HG02884 (cell line): ENCODE data around the gene ZNF689.
A peak's percentile ranks its signal among the peaks of the same experiment; 100 is the strongest.
"Not testable (repeated sequence)": the region's sequence is repeated elsewhere in the genome, so short reads cannot be mapped to it uniquely, and the experiment has no call there.

Experiments
- ATAC-seq: cut with Tn5 transposase; IDR thresholded peaks from one replicate; pipeline ENCODE4 v1.9.1; 2021; ENCODE audit warnings: mild to moderate bottlenecking, moderate library complexity; ENCODE audit not compliant: unreplicated experiment

Gene ZNF689

DNA sequence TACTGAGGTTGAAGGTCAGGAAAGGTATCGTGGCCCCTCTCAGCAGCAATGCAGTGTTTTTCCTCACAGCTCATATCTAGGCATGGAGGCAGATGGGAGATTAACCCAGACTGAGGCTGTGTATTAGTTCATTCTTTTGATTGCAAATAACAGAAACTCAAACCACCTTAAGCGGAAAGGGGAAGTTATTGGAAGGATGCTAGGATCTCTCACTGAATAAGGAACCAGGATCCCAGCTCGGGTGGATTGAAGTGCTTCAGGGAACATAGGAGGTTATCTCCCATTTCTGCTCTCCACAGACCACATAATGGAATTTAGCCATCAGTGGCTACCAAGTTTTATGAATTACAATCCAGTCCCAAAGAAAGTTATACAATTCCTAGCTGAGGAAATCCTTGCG is 8.2 kb downstream of the ZNF689 start:
- no peak for ATAC-seq

DNA sequence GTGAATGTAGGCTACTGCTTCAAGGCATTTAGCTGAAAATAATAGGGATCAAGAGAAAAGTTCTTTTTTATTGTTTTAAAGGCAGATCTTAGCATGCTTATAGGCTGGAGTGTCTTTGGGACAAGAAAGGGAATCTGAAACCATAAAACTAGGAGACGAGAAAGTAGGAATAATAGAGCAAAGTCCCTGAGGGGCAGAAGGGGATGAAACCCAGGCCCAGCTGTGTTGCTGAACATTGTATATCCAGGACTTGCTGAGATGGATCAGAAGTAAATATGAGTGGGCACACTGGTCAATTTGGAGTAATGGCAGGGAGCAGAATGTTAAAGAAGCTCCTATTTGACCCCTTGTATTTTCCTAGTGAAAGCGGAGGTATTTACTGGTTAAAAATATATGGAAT is 9.3 kb downstream of the ZNF689 start:
- no peak for ATAC-seq

DNA sequence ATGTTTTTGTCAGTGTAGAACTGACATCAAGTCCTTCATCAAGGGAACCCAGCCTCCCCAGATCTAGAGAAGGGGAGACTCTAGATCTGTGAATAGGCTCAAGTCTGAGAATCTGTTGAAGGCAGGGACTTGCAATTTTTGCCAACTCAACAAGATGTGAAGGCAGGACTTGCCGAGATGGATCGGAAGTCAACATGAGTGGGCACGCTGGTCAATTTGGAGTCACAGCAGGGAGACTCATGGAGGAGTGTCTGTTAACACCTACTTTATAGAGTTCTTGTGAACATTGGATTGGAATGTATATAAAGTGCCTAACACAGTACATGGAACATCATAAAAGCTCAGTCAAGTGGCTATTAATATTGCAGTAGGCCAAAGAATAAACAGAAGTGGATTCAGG is 10.0 kb downstream of the ZNF689 start:
- no peak for ATAC-seq

DNA sequence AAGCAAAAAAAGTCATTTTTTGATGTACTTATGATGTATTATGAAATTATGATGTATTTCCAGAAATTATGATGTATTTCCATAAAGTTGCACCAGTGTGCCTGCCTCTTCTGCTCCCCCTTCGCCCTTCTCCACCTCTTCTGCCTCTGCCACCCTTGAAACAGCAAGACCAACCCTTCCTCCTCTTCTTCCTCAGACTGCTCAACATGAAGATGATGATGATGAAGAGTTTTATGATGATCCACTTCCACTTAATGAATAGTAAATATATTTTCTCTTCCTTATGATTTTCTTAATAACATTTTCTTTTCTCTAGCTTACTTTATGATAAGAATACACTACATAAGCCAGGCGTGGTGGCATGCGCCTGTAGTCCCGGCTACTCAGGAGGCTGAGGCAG is 17.3 kb downstream of the ZNF689 start:
- no peak for ATAC-seq

DNA sequence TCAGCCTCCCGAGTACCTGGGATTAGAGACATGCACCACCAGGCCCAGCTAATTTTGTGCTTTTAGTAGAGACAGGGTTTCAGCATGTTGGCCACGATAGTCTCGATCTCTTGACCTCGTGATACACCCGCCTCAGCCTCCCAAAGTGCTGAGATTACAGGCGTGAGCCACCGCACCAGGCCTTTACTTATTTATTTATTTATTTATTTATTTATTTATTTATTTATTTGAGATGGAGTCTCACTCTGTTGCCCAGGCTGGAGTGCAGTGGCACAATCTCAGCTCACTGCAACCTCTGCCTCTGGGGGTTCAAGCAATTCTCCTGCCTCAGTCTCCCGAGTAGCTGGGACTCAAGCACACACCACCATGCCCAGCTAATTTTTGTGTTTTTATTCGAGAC is 19.3 kb downstream of the ZNF689 start:
- not testable (repeated sequence) for ATAC-seq

DNA sequence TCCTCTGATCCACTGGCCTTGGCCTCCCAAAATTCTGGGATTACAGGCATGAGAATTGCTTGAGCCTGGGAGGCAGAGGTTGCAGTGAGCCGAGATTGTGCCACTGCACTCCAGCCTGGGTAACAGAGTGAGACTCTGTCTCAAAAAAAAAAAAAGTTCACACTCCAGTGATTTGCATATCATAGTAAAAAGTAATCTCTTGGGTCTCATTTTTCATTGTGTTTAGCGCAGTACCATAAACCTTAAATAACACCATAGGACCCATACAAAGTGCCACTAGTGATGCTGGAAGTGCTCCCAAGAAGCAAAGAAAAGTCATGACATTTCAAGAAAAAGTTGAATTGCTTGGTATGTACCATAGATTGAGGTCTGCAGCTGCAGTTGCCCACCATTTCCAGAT is 20.6 kb downstream of the ZNF689 start:
- not testable (repeated sequence) for ATAC-seq

DNA sequence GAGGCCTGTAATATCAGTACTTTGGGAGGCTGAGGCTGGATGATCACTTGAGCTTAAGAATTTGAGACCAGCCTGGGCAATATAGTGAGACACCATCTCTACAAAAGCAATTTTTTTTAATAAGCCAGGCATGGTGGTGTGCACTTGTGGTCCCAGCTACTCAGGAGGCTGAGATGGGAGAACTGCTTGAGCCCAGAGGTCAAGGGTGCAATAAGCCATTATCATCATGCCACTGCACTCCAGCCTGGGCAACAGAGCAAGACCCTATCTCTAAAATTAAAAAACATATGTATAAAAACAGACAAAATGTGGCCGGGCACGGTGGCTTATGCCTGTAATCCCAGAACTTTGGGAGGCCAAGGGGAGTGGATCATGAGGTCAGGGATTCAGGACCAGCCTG is 21.5 kb downstream of the ZNF689 start:
- ATAC-seq, result no peak

DNA sequence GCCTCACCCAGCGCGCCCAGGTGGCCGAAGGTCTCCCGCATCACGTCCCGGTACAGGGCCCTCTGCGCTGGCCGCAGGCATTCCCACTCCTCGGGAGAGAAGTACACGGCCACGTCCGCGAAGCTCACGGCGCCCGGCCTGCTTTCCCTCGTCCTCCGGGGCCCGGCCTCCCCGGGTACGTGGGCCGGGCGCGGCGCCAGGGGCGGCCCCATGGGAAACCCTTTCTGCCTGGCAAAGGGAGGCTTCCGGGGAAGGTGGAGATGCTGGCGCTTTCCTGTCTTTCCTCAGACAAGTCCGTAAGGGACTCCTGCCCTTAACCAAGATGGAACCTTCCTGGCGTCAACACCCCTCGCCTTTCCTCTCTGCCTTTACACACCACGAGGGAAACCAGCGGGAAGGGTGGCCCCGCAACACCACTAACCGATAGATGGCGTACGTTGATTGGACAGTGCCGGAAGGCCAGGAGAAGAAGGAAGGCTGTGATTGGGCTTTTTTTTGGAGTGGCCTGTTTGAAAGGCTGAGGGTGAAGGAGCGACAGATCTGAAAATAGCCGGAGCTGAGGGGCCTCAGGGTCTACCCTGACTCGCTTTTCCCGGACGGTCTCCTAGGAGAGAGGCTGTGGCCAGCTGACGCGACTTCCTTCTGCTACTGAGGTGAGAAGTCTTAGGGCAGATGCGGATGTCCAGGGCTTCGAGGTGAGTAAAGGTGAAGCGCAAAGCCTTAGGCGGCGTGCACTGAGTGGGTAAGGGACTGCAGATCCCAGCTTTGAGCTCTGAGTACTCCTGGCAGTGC is 24.6 kb downstream of the ZNF689 start, which contains the start of gene ZNF785:
Gene ZNF785 (minus strand): TSS at position 298 of the 792 bp plus-strand sequence. CDS start 86 bp downstream, at position 212.
- ATAC-seq, result peak; percentile 82

DNA sequence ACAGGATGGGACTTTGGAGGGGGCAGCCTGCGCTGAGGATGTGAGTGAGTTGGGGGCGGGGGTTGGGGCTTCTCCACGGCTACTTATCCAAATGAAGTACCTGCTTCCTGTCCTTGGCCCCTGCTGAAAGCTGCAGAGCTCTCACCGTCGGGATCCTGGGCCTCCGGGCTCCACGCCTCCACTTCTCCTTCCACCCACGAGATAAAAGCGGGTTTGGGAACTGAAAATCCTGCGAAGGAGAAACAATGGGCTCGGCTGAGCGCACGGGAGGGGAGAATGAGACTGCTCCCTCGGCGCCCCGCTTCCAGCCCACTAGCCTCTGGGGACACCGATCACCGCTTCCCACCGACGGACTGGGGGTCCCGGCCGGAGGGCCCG is 25.2 kb downstream of the ZNF689 start:
- peak; percentile 11 for ATAC-seq

DNA sequence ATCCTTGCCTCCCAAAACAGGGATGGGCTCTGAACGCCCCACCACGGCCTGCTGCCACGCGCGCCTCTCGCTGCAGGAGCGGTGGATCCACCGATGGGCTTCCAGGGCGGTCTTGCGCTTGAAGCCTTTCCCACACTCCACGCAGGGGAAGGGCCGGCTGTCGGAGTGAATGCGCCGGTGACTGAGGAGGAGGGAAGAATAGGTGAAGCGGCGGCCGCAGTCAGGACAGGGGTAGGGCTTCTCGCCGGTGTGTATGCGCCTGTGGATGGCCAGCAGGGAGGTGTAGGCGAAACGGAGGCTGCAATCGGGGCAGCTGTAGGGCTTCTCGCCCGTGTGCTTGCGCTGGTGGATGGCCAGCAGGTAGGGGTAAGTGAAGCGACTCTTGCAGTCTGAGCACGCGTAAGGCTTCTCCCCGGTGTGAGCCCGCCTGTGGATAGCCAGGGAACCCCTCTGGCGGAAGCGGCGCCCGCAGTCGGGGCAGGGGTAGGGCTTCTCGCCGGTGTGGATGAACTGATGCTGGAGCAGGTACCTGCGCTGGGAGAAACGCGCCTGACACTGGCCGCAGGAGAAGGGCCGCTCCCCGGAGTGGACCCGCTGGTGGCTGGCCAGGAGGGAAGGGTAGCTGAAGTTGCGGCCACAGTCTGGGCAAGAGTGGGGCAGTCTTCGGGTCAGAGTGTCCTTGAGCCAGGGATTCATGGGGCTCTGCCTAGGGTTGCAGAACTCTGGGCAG is 27.4 kb downstream of the ZNF689 start:
- ATAC-seq, result no peak

DNA sequence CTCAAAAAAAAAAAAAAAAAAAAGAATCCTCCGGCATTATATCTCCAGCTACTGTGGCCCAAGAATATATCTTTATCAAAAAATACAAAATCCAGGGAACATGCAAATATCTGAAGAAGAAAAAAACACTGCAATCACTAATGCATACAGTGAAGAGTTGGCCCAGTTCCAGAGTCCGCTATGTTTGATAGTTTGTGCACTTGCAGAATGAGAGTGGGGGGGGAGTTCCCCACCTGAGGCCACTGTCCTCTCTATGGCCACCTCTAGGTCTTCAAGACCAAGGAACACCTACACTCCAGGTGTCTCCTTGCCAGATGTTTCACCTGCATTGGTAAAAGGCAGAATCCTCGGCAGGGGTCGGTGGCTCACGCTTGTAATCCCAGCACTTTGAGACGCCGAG is 28.7 kb downstream of the ZNF689 start:
- ATAC-seq, result no peak

DNA sequence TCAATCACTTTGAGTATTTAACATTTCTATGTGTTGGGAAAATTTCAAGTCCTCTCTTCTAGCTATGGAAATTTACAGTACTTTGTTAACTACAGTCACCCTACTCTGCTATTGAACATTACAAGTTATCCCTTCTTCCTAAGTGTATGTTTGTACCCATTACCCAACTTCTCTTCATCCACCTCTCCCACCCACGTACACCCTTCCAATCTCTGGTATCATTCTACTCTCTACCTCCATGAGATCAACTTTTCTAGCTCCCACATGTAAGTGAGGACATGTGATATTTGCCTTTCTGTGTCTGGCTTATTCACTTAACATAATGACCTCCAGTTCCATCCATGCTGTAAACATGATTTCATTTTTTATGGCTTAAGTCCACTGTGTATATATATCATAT is 35.5 kb downstream of the ZNF689 start:
- no peak for ATAC-seq

DNA sequence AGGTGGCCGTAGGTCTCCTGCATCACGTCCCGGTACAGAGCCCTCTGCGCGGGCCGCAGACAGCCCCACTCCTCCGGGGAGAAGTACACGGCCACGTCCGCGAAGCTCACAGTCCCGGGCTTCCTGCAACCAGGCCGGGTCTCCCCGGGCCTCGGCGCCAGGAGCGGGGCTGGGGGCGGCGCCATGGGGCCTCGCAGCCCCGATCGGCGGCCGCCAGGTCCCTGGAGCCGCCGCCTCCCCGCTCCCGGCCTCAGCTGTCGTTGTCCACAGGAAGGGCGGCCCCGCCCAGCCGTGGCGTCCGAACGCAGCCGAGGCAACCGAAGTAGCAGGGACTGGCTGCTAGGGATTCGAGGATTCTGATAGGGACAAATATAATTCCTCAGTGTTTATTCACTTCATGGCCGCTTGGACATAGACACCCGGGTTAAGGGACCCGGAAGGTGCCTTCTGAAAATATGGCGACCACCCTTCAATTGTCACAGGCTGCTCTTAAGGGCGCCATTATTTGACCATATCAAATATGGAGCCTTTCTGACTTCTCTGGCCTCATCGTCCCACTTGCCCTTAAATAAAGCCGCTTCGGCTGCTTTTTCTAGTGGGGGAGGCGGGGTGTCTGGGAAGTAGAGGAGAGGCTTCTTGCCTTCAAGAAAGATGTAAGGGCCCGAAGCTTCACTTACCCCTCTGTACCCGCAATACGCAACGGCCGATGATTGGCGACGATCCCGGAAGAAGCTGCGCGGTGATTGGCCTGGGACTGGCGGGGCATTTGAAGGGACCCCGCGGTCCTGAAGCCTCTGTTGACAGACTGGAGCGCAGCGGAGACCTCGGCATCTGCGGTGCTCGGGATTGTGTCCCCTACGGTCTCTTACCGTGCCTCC is 38.5 kb downstream of the ZNF689 start, which contains the start of gene ZNF688:
Gene ZNF688 (minus strand): TSS at position 270 of the 878 bp plus-strand sequence. CDS start 85 bp downstream, at position 185.
- ATAC-seq, result peak; percentile 72

DNA sequence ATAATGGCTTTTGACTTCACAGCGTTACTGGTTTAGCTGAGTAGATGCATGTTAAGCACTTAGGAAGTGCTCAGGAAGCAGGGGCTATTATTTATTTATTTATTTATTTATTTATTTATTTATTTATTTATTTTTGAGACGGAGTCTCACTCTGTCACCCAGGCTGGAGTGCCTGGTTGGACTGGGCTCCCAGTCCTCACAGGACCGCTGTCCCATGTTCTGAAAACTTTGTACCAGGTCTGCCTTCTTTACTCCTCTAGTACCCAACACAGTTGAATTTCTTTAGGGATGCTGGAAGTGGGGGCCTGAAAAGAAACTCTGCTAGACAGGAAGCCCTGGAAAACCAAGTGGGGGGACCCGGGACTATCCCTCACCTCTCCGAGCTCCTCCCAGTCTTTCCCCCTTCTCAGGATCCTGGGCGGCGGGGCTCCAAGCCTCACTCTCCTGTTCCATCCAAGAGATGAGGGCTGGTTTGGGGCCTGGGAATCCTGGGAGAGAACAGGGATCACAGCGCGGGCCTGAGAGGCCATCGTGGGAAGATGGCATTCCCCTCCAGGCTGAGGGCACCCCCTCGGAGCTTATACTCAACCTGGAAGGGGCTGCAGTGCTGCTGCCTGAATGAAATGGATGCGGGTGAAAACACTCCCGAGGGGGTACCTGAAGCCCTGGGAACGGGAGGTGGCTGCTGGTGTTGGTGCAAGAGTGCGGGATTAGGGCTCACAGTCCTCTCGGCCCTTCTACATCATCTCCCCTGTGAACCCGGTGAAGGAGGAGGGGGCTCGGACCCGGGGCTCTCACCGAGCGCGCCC is 39.3 kb downstream of the ZNF689 start:
- no peak for ATAC-seq

DNA sequence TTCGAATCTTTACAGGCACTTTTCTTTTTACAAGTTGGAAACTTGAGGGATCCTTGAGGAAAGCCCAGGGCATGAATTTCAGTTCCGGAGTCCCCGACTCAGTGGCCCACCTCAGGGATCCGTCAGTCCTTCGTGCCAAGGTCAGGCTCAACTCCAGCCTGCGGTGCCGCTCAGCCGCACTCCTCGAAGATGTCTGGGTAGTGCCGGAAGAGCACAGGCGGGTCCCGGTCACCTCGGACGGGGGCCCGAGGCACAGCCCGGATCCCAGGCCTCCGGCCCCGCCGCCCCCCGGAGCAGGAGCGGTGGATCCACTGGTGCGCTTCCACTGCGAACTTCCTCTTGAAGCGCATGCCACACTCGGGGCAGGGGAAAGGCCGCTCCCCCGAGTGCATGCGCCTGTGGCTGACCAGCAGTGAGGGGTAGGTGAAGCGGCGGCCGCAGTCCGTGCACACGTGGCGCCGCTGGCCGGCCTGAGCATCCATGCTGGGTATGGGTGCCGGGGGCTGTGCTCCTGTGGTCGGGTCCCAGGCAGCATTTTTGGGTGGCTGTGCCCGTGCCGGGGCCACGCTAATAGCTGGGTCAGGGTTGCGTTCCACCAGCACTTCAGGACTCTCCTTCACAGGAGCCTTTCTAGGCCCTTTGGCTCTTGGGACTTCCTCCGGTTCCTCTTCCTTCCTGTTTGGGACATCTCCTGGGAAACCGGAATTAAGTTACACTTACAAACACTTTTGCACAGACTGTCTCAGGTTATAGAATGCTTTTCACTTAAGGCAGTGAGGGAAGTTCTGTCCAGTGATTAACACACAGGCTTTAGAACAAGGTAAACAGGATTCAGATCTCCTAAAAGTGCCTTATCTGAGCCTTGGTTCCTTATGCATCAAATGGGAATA is 40.2 kb downstream of the ZNF689 start:
- no peak for ATAC-seq

DNA sequence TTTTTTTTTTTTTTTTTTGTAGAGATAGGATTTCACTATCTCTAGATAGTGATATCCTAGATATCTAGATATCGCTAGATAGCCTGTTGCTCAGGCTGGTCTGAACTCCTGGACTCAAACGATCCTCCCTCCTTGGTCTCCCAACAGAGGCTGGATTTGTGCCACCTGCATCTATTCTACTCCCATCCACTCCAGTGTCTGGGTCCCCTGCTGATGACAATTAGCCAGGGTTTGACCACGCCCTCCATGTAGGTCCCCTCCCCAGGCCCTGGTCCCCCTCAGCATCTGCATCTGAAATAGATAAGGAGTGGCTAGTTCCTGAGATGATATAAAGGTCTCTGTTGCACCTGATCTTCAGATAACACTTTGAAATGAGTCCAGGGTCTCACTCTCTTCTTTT is 40.9 kb downstream of the ZNF689 start:
- ATAC-seq, result no peak

DNA sequence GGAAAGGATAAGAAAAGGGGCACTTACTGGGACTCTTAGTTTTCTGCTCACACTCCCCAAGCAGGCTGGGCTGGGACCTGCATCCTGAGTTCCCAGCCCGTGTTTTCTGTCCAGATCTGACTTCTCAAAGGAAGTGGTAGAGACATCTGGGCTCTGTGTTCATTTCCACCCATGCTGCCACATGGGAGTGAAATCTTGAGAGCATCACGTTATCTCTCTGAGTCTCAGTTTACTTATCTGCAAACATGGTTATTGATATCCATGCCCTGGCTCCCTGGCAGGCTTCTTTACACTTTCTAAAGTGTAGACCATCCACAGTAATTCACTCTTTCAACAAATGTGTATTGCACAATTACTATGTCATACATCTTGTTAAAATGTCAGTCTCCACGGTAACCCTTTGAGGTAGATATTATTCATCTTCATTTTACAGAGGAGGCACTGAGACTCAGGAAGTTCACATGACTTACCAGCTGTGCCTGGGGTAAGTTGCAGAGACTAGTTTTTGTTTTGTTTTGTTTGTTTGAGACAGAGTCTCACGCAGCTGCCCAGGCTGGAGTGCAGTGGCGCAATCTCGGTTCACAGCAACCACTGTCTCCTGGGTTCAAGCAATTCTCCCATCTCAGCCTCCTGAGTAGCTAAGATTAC is 42.1 kb downstream of the ZNF689 start:
- no peak for ATAC-seq

DNA sequence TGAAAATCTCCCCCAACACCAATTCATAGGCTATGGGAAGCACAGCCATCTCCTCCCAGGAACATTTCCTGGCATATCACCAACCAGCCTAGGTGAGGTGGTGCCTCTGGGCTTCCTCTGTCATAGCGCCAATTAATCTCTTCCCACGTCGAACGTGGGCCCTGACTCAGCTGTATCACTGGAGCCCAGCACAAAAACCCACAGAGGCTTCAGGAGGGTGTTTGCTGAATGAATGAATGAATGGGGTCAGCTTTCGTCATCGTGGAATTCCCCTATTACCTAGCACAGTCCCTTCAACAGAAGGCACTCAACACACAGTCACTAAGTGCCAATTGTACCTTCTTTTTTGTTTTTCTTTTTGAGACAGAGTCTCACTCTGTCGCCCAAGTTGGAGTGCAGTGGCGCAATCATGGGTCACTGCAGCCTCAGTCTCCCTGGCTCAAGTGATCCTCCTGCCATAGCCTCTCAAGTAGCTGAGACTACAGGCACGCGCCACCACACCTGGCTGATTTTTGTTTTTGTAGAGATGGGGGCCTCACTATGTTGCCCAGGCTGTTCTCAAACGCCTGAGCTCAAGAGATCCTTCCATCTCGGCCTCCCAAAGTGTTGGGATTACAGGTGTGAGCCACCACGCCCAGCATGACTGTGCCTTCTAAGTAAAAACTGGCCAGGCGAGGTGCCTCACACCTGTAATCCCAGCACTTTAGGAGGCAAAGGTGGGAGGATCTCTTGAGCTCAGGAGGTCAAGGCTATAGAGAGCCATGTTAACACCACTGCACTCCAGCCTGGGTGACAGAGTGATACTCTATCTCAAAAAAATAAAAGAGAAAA is 42.8 kb downstream of the ZNF689 start:
- no peak for ATAC-seq
